Fibroblast of villous mesenchyme (primary cell): ENCODE data around the gene OPTC. TPM values are rescaled to one million over a fixed set of nuclear protein-coding genes. Genes with fewer than 3 reads are reported as not detected.
A peak's percentile ranks its signal among the peaks of the same experiment; 100 is the strongest.

Experiments used
- DNase-seq: peaks from one replicate; pipeline ENCODE4 v3.0.0-alpha.2; 2010; ENCODE audit warnings: low read depth
- H3K4me3 ChIP-seq: 2 replicates; pipeline ENCODE4 v1.5.1; 2011; ENCODE audit warnings: low read depth, mild to moderate bottlenecking, low read length
- CTCF ChIP-seq: IDR thresholded peaks from 2 replicates; pipeline ENCODE4 v1.5.1; 2012; ENCODE audit warnings: low read depth, mild to moderate bottlenecking, low read length; ENCODE audit not compliant: insufficient read depth
- total RNA-seq: library from RNA; depleted of rRNA; stranded (reverse); fragments of >200 nt; gene quantifications from 2 replicates; pipeline ENCODE4 v1.2.3, GENCODE V29; 2012

OPTC gene
- total RNA-seq, 1 donor, result not detected

GRCh38 chr1:203534526-203534925 lies 40.6 kb downstream of the OPTC start:
- no peak for TF ChIP-seq CTCF
- peak; percentile 99 for DNase-seq
- H3K4me3 ChIP-seq, result no peak overlapping the region

- H3K4me3 ChIP-seq, result peak overlapping the region; percentile 8
- no peak for TF ChIP-seq CTCF
- peak; percentile 88 for DNase-seq
Measured at GRCh38 chr1:203536575-203536974, 42.6 kb downstream of the OPTC start.

- no peak overlapping the region for H3K4me3 ChIP-seq
- no peak for TF ChIP-seq CTCF
- peak; percentile 99 for DNase-seq
Measured at GRCh38 chr1:203536980-203537455, 43.1 kb downstream of the OPTC start.

GRCh38 chr1:203537806-203538464 lies 44.0 kb downstream of the OPTC start:
- no peak overlapping the region for H3K4me3 ChIP-seq
- DNase-seq, result peak; percentile 95
- no peak for TF ChIP-seq CTCF

GRCh38 chr1:203538726-203539125 lies 44.8 kb downstream of the OPTC start:
- DNase-seq, result no peak
- no peak for TF ChIP-seq CTCF
- no peak overlapping the region for H3K4me3 ChIP-seq

- no peak overlapping the region for H3K4me3 ChIP-seq
- no peak for DNase-seq
- TF ChIP-seq CTCF, result no peak
Measured at GRCh38 chr1:203539831-203540546, 46.0 kb downstream of the OPTC start.

- DNase-seq, result peak; percentile 79
- TF ChIP-seq CTCF, result no peak
- H3K4me3 ChIP-seq, result no peak overlapping the region
Measured at GRCh38 chr1:203544485-203544884, 50.5 kb downstream of the OPTC start.
